ENCODE data around the gene ELFN1. TPM values are rescaled to one million over a fixed set of nuclear protein-coding genes. Genes with fewer than 3 reads are reported as not detected.

The ELFN1 gene
- total RNA-seq, 1 donor from 2014 or later, result 2.4 TPM

GRCh38 chr7:1744296-1745017 is 74.4 kb downstream of the ELFN1 start:
- DNase-seq (ENCODE audit: low spot score) (no peak), ATAC-seq (no peak)
- intact Hi-C loops (cut with DNase I), result no loop called here

GRCh38 chr7:1745018-1745532 is 75.0 kb downstream of the ELFN1 start:
- intact Hi-C loops (cut with DNase I), result no loop called here
- DNase-seq (ENCODE audit: low spot score) (no peak), ATAC-seq (no peak)

GRCh38 chr7:1745576-1746490 is 75.8 kb downstream of the ELFN1 start:
- DNase-seq (ENCODE audit: low spot score), result no peak

DNA sequence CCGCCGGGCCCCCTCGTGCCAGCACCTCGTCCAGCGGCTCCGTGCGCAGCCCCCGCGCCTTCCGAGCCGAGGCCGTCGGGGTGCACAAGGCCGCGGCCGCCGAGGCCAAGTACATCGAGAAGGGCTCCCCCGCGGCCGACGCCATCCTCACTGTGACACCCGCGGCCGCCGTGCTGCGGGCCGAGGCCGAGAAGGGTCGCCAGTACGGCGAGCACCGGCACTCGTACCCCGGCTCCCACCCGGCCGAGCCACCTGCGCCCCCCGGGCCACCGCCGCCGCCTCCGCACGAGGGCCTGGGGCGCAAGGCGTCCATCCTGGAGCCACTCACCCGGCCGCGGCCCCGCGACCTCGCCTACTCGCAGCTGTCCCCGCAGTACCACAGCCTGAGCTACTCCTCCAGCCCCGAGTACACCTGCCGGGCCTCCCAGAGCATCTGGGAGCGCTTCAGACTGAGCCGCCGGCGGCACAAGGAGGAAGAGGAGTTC is 76.5 kb downstream of the ELFN1 start:
- intact Hi-C loops (cut with DNase I), result no loop called here
- DNase-seq (ENCODE audit: low spot score) (no peak), ATAC-seq (no peak)

More at GRCh38 chr7:1745576-1746490, 75.8 kb downstream of the ELFN1 start:
- no peak for ATAC-seq
- intact Hi-C loops (cut with DNase I), result no loop called here

DNA sequence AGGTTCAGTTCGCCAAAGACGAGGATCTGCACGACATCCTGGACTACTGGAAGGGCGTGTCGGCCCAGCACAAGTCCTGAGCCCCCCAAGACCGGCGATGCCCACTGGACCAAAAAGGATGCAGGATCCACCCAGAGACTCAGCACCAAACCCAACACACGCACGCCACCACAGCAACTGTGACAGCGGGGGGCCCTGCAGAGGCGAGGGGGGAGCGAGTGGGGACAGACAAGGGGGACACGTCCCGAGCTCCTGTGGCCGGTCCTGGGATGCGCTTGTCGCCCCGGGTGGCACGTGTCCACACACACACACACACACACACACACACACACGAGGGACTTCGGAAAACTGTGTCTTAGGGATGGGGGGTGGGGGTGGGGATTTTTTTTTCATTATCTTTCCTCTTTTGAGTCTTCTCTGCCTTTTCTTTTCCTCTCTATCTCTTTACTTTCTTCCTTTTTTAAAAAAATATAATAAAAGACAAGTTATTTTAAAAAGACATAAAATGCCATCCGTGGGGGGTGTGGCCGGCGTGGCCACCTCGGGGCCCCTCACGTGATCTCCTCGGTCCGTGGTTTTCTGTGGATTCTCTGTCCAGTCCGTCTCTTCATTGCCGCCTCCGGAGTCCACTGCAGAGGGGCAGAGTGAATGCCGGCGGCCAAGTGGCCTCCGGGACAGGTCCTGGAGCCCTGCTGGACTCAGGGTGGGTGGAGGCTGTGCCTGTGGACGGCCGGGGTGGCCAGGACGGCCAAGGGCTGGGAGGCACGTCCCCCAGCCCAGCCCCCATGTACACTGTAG is 77.1 kb downstream of the ELFN1 start:
- no peak for ATAC-seq
- intact Hi-C loops (cut with DNase I), result no loop called here
- no peak for DNase-seq (ENCODE audit: low spot score)

DNA sequence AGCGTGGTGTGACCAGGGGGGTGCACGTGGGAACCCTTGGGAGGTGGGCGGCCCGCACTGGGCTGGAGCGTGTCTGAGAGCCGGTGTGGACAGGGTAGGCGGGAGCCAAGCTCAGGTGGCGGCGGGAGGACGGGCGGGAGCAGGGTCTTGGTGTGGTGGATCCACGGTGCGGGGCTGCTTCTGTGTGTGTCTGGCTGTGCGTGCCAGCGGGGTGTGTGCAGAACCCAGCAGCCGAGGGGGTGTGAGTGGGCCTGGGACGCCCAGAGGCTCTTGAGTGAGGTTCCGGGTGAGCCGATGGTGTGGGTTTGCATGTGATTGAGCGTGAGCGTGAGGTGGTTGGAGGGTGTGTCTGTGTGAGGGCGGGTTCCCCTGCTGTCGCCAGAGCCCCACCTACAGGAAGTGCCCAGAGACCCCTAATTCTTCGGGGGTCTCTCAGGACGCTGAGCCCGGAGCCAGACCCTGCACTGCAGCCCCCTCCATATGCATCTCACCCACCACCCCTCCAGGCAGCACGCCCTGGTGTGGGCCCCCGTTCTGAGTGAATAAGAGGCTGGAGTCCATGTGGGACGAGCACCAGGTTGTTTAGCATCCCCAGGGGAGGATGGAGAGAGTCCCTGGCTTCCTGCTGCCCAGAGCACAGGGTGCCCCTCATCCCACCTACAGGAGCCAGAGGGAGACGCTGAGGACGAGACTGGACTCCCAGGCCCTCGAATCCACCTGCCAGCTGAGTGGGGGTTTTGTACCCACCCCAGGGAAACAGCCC is 78.2 kb downstream of the ELFN1 start:
- intact Hi-C loops (cut with DNase I), result no loop called here
- ATAC-seq (no peak), DNase-seq (ENCODE audit: low spot score) (no peak)

GRCh38 chr7:1748839-1749173 is 78.7 kb downstream of the ELFN1 start:
- no peak for ATAC-seq
- DNase-seq (ENCODE audit: low spot score), result no peak
- intact Hi-C loops (cut with DNase I), result no loop called here

- DNase-seq (ENCODE audit: low spot score) (no peak), ATAC-seq (no peak)
- intact Hi-C loops (cut with DNase I), result no loop called here
Measured at GRCh38 chr7:1749351-1749863, 79.3 kb downstream of the ELFN1 start.

- no peak for DNase-seq (ENCODE audit: low spot score)
Measured at GRCh38 chr7:1749864-1750466, 79.9 kb downstream of the ELFN1 start.

GRCh38 chr7:1750541-1751021 is 80.5 kb downstream of the ELFN1 start:
- no peak for DNase-seq (ENCODE audit: low spot score)
- intact Hi-C loops (cut with DNase I), result no loop called here
- ATAC-seq, result no peak

More at GRCh38 chr7:1749864-1750466, 79.9 kb downstream of the ELFN1 start:
- no peak for ATAC-seq
- intact Hi-C loops (cut with DNase I), result no loop called here

DNA sequence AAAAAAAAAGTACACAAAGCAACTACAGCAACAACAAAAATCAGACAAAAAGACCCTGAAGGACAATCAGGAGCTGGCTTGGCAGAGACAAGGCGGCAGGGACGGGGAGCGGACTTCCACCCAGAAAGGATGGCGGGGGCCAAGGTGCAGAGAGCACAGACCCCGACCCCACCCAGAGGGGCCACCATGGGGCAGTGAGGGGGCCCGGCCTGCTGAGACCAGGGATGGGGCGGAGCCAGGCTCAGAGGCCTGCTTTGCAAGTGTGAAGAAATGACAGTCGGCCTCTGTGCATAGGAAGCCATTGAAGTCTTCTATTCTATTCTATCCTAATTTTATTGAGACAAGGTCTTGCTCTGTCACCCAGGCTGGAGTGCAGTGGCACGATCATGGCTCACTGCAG is 82.0 kb downstream of the ELFN1 start:
- DNase-seq (ENCODE audit: low spot score) (peak; percentile 27), ATAC-seq (no peak)

DNA sequence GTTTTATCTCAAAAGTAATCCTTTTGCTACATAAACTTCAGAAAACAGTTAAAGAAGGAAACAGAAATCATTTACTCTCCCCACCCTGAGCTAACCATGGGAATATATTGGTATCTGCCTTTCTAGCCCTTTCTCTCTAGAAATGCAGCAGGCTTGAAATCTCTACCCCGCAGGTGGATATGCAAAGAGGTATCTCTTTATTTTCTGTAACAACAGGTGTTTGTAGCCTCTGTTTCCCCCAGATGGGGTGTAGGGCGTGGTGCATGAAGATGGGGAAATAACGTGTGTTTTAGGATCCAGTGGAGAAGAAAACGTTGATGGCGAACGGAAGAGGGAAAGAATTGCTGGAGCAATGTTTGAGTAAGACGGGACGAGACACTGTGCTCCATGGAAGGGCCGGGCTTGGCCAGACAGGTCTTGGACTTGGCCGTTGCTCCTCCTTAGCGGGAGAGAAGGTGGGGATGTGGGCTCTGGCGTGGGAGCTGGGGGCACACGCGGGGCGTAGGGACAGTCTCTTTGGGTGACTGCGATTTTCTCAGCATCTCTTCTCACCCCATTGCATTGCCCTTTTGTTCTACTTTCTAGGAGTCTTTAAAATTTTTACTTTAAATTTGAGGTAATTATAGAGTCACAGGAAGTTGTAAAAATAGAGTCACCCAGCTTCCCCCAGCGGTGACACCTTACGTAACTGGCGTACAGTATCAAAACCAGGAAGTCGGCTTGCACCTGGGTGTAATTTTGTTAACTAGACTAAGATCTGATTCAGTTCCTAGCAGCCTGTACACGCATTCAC is 82.9 kb downstream of the ELFN1 start:
- ATAC-seq (no peak), DNase-seq (ENCODE audit: low spot score) (no peak)
- intact Hi-C loops (cut with DNase I), result no loop called here

More for the DNA sequence above, 82.0 kb downstream of the ELFN1 start:
- intact Hi-C loops (cut with DNase I), result no loop called here

DNA sequence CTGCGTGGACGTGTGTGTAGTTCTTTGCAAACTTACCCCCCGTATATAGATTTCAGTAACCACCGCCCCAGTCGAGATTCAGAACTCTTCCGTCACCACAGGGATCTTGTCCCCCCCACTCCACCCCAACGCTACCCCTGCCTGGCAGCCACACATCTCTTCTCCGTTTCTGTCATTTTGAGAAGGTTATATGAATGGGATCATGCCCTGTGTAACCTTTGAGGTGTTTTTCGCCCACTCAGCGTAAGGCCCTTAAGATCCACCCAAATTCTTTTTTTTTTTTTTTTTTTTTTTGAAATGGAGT is 83.4 kb downstream of the ELFN1 start:
- intact Hi-C loops (cut with DNase I), result no loop called here
- ATAC-seq (no peak), DNase-seq (ENCODE audit: low spot score) (no peak)

DNA sequence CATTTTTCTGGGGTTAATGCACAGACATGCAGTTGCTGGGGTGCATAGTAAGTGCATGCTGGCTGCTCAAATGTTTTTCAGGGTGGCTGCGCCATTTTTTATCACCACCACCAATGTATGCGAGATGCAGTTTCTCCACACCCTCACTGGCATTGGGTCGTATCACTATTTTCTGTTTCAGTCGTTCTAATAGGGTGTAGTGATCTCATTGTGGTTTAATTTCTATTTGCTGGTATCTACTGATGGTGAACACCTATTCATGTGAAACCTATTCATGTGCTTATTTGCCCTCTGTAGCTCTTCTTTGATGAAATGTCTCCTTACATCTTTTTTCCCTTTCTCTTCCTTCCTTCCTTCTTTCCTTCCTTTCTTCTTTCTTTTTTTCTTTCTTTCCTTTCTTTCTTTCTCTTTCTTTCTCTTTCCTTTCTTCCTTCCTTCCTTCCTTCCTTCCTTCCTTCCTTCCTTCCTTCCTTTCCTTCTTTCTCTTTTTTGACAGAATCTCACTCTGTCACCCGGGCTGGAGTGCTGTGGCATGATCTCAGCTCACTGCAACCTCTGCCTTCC is 84.3 kb downstream of the ELFN1 start:
- intact Hi-C loops (cut with DNase I), result no loop called here
- ATAC-seq (no peak), DNase-seq (ENCODE audit: low spot score) (no peak)

DNA sequence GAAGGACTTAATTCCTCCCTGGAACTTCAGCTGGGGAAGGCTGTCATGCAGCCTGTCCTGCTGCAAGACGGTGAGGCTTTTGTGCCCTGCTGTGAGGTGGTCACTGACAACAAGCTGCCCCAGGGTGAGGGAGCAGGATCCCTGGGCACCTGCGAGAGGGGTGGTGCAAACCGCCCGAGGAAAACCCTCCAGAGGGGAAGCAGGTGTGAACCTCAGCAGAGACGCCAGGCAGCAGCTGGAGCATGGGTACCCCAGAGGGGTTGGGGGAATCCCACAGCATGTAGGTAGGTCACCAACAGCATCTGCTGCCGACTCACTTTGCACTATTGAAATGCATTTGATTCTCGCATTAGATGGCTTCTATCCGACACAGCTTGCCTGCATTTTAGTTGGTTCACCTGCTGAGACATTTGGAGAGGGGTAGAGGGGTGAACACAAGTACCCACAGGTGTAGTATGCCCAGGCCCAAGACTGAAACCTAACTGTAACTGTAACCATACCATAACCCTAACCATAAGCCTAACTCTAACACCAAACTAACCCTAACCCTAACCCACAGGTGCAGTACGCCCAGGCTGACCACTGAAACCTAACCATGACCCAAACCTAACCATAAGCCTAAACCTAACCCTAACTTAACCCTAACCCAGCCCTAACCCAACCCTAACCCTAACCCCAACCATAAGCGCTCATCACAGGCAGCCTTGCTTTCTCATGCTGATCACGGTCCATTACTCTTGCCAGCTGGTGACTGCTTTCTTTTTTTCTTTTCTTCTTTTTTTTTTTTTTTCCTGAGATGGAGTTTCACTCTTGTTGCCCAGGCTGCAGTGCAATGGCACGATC is 85.9 kb downstream of the ELFN1 start:
- ATAC-seq, result no peak
- intact Hi-C loops (cut with DNase I), result no loop called here
- DNase-seq (ENCODE audit: low spot score), result no peak

GRCh38 chr7:1757601-1758000 is 87.5 kb downstream of the ELFN1 start:
- intact Hi-C loops (cut with DNase I), result no loop called here
- ATAC-seq, result no peak
- no peak for DNase-seq (ENCODE audit: low spot score)

All from sciatic nerve (tissue), 2 donors.